ENCODE data around the gene FOXN1.
"Not testable (repeated sequence)": the region's sequence is repeated elsewhere in the genome, so short reads cannot be mapped to it uniquely, and the experiment has no call there.

FOXN1 gene, protein sequence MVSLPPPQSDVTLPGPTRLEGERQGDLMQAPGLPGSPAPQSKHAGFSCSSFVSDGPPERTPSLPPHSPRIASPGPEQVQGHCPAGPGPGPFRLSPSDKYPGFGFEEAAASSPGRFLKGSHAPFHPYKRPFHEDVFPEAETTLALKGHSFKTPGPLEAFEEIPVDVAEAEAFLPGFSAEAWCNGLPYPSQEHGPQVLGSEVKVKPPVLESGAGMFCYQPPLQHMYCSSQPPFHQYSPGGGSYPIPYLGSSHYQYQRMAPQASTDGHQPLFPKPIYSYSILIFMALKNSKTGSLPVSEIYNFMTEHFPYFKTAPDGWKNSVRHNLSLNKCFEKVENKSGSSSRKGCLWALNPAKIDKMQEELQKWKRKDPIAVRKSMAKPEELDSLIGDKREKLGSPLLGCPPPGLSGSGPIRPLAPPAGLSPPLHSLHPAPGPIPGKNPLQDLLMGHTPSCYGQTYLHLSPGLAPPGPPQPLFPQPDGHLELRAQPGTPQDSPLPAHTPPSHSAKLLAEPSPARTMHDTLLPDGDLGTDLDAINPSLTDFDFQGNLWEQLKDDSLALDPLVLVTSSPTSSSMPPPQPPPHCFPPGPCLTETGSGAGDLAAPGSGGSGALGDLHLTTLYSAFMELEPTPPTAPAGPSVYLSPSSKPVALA

GRCh38 chr17:28505986-28506665, at the start of gene FOXN1:
Gene FOXN1, plus strand, starts transcription at chr17:28506348. Its CDS starts 17,622 bp downstream, at chr17:28523970.
- DNase-seq (ENCODE audit: low spot score), result no peak

DNA sequence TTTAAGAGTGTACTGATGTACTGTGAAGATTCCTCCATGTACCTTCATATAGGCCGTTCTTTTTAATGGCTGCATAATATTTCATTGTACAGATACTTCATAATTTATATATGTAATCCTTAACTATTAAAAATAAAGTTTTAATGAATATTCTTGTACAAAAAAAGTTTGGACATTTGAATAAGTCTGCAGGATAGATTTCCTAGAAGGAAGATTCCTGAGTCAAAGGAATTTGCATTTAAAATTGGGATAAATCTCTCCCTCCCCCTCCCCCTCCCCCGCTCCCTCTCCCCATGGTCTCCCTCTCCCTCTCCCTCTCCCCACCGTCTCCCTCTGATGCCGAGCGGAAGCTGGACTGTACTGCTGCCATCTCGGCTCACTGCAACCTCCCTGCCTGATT, 48.3 kb upstream of the FOXN1 start:
- no peak for DNase-seq (ENCODE audit: low spot score)

DNA sequence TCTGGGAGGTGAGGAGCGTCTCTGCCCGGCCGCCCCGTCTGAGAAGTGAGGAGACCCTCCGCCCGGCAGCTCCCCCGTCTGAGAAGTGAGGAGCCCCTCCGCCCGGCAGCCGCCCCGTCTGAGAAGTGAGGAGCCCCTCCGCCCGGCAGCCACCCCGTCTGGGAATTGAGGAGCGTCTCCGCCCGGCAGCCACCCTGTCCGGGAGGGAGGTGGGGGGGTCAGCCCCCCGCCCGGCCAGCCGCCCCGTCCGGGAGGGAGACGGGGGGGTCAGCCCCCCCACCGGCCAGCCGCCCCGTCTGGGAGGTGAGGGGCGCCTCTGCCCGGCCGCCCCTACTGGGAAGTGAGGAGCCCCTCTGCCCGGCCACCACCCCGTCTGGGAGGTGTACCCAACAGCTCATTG, 47.3 kb upstream of the FOXN1 start:
- DNase-seq (ENCODE audit: low spot score), result not testable (repeated sequence)

- DNase-seq (ENCODE audit: low spot score), result no peak
These were observed 45.2 kb upstream of the FOXN1 start for GRCh38 chr17:28460901-28461300.

GRCh38 chr17:28466001-28466400, 40.1 kb upstream of the FOXN1 start:
- no peak for DNase-seq (ENCODE audit: low spot score)

GRCh38 chr17:28466521-28467048, 39.6 kb upstream of the FOXN1 start:
- no peak for DNase-seq (ENCODE audit: low spot score)

DNA sequence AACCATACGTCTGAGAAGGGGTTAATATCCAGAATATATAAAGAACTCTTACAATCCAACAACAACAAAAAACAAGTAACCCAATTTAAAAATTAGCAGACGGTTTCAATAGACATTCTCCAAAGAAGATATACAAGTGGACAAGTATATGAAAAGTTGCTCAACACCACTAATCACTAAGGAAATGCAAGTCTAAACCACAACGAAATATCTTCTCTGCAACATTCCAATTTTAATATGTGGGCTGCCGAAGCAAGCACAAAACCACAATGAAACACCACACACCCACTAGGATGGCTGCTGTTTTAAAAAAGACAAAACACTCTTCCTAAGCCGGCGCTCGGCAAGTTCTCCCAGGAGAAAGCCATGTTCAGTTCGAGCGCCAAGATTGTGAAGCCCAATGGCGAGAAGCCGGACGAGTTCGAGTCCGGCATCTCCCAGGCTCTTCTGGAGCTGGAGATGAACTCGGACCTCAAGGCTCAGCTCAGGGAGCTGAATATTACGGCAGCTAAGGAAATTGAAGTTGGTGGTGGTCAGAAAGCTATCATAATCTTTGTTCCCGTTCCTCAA, 38.6 kb upstream of the FOXN1 start:
- no peak for DNase-seq (ENCODE audit: low spot score)

- DNase-seq (ENCODE audit: low spot score), result not testable (repeated sequence)
These were observed 38.0 kb upstream of the FOXN1 start for GRCh38 chr17:28468033-28468735.

- no peak for DNase-seq (ENCODE audit: low spot score)
These were observed 37.4 kb upstream of the FOXN1 start for GRCh38 chr17:28468781-28469180.

DNA sequence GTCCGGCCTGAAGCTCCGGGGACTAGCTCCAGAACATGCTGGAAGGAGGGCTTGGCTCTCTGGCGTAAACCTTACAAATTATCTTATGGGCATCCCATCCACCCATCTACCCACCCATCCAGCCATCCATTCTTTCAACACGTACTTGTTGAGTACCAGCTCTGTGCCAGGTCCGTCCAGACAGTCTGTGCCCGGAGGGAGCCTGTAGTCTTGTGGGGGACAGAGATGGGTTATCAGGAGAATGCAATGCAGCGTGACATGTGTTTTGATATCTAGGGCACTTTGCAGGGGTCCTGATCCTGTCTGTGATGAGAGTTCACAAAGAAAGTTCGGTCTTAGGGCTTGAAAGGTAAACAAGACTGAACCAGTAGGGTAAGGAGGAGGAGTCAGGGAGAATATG, 36.8 kb upstream of the FOXN1 start:
- DNase-seq (ENCODE audit: low spot score), result no peak

DNA sequence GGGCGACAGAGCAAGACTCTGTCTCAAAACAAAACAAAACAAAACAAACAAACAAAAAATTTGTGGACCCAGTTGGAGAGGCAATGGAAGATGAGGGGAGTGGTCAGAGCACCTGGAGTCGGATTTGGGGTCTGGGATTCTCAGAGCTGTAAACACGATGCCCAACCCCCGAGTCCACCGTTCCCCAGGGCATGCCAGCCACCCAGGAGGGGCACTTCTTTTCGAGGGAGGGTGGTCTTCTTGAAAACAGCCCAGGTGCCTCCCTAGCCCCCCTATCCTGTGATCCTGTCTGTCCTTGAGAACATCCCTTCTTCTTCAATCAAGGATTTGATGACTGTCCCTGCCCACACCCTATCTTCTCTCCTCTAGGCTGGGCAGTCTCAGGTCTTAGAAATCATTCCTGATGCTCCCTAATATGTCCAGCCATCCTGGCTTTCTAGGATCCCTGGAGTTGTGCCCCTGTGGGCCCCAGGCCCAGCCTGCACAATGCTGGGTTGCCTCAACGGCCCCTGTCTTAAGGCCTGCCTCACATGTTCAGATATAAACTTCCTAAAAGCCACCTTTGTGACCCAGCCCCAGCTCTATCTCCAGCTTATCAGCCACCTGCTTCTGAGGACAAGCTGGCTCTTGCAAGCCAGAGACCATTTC, 35.8 kb upstream of the FOXN1 start:
- DNase-seq (ENCODE audit: low spot score), result no peak

DNA sequence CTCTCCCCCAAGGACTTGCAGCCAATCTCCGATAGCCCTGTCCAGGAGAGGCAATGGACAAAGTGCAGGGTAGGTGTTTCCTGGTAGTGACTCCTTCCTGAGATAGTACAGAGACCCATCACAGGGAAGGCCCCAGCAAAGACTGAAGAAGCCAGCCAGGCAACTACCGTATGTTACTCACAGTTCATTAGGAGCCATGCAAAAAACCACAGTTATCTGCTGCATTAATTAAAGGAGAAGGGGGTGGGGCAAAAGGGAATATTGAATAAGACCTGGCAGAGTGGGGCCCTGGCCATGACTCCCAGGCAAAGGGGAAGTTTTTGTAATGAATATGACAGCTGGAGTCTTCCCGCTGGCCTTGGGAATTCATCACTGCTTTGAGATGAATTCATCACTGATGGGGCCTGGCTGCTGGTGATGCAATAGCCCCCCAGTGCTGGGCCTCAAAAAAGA, 35.2 kb upstream of the FOXN1 start:
- DNase-seq (ENCODE audit: low spot score), result no peak

GRCh38 chr17:28471531-28472342, 34.4 kb upstream of the FOXN1 start:
- DNase-seq (ENCODE audit: low spot score), result no peak

GRCh38 chr17:28472871-28473497, 33.2 kb upstream of the FOXN1 start:
- DNase-seq (ENCODE audit: low spot score), result no peak

- no peak for DNase-seq (ENCODE audit: low spot score)
These were observed 32.6 kb upstream of the FOXN1 start, which contains the start of gene SLC13A2 for GRCh38 chr17:28473542-28473941. Gene SLC13A2, plus strand, starts transcription at chr17:28473644. Its CDS starts 69 bp downstream, at chr17:28473713.

- no peak for DNase-seq (ENCODE audit: low spot score)
These were observed 32.0 kb upstream of the FOXN1 start for GRCh38 chr17:28474111-28474531.

DNA sequence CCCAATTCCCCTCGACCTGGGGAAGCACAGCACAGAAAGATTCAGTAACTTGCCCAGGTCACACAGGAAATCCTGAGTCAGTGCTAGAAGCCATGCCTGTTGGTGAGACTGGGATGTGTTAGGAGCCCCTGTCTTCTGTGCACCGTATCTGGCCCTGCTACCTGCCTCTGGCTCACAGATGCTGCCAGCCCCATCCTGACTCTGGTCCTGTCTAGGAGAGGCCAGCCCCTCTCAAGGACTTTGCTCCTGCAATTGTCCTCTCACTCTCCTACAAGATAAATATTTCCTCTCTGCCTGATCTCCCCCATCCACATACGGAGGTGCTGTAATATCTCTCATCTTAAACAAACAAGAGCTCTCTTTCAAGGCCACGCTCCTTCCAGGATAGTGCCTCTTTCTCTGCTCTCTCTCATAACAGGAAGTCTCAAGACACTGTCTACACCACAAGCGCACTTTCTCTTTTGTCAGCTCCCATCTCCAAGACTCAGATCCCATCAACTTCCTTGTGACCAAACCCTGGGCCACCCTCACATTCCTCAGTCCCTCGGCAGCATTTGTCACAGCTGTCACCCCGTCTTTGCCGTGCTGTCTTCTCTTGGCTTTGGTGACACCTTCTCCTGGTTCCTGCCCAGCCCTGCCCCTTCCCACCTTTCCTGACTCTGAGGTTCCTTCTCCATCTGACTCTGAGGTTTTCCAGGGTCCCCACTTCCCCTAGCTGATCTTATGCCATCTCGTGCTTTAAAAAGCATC, 30.8 kb upstream of the FOXN1 start:
- DNase-seq (ENCODE audit: low spot score), result no peak

DNA sequence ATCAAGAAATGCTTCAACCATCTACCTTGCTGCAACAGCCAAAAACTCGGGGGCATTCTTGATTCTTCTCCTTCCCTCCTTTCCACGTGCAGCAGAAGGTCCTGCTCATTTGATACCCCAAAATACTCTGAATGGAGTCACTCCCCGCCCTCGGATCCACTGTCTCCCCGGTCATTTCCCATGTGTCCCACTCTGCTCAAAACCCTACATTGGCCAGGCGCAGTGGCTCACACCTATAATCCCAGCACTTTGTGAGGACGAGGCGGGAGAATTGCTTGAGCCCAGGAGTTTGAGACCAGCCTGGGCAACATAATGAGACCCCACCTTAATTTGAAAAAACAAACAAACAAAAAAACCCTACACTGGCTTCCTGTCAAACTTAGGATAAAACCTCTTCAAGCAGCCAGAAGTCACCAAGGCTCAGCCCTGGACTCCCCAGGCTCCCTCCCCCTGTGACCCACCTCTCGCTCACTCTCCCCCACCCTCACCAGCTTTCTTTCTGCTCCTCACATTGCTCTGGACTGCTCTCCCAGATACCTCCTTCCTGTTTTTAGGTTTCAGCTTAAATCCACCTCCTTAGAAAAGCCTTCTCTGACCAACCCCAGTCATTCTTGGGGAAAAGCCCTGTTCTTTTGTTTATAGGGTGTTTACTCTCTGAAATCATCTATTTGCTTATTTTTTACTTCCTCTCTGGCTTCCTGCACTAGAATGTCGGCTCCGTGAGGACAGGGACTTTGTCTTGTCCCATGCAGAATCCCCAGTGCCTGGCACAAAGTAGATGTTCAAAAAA, 29.9 kb upstream of the FOXN1 start:
- DNase-seq (ENCODE audit: low spot score), result no peak

Data from hematopoietic multipotent progenitor cell treated with erythropoietin and hydrocortisone succinate and interleukin-3 and kit ligand, for 17 days (in vitro differentiated cells).